ENCODE results near the gene ADARB2. TPM values are rescaled to one million over a fixed set of nuclear protein-coding genes. Genes with fewer than 3 reads are reported as not detected.

The ADARB2 gene
- total and polyA plus RNA-seq, 10 of the 15 experiments (the other 5 are each of a cell fraction or from before 2014, with no cell fraction given), result 0.02 to 4.1 (median 0.76) TPM

GRCh38 chr10:1595726-1596125 is 141.6 kb downstream of the ADARB2 start (continued):
- no peak for TF ChIP-seq RCOR1 (conservative IDR thresholded peaks at IDR 0.05; ENCODE audit: low read depth, low read length)
- no peak for TF ChIP-seq MEF2B (IDR thresholded peaks at IDR 0.05; ENCODE audit: partially characterized antibody, poor library complexity, severe bottlenecking)

- Histone ChIP-seq H4K20me1 (ENCODE audit: control insufficient read depth, insufficient read depth) (no peaks in the 10 kb centered on the region; the same call in 1 of the 2 replicates), H3K4me1 (ENCODE audit: control insufficient read depth, insufficient read depth, low read length) (no peaks in the 10 kb centered on the region), H3K27ac (ENCODE audit: control insufficient read depth, insufficient read depth) (no peak overlapping the region), H3K4me2 (ENCODE audit: control insufficient read depth, insufficient read depth) (no peak overlapping the region), H3K79me2 (ENCODE audit: control insufficient read depth, insufficient read depth, low read length) (no peaks in the 10 kb centered on the region), H3K4me3 (no peak overlapping the region), H3K36me3 (ENCODE audit: control insufficient read depth in 2 of 2, insufficient read depth in 2 of 2, low read length in 1 of 2) (no peaks in the 10 kb centered on the region), H3K9me3 (replicated peaks; ENCODE audit: control insufficient read depth, insufficient read depth, low read length) (no peaks in the 10 kb centered on the region), H3K27me3 (replicated peaks in 1 of 2; ENCODE audit: control insufficient read depth in 2 of 2, insufficient read depth in 2 of 2, low read length in 1 of 2) (no peaks in the 10 kb centered on the region), H3K9ac (ENCODE audit: control insufficient read depth, insufficient read depth, low read length) (no peak overlapping the region), H2AFZ (ENCODE audit: control insufficient read depth, low read depth, low read length) (no peak overlapping the region)
- SMC1A ChIA-PET (ENCODE audit: uncharacterized antibody, unreplicated experiment), result no interaction called here
- RAD21 ChIA-PET (ENCODE audit: unreplicated experiment), result no interaction called here
- DNase-seq (ENCODE audit: low read depth, low spot score), result no peak
- WGBS (ENCODE audit: insufficient coverage, insufficient replicate concordance, low lambda C conversion rate, missing lambda C conversion rate), result 26% methylated on average over 6 of the region's 6 CpGs
- ATAC-seq, result no peak
- TF ChIP-seq SIN3A (IDR thresholded peaks at IDR 0.05; ENCODE audit: low read depth, low read length), result no peak
- no peak for TF ChIP-seq USF2 (IDR thresholded peaks at IDR 0.05; ENCODE audit: borderline replicate concordance, low read depth, low read length)
- no peak for TF ChIP-seq BRCA1 (IDR thresholded peaks at IDR 0.05; ENCODE audit: low read depth, low read length)
- no peak for TF ChIP-seq NKRF (conservative IDR thresholded peaks at IDR 0.05)
- no peak for TF ChIP-seq IRF4 (IDR thresholded peaks at IDR 0.05; ENCODE audit: low read depth, low read length)
- CTCF ChIA-PET, result no interaction called here
- in situ Hi-C loops (cut with MboI) (no loop called here), intact Hi-C loops (cut with micrococcal nuclease; ENCODE audit: unreplicated experiment) (no loop called here)
- FAIRE-seq, result no peak
- BruUV-seq (replicated peaks), result no TSS peak
- POLR2A ChIA-PET, result no interaction called here
Measured at GRCh38 chr10:1595242-1595600, 142.1 kb downstream of the ADARB2 start.

All from GM12878 (cell line).